B cell (primary cell): Measurements from ENCODE around the gene LRRC74B. TPM values are rescaled to one million over a fixed set of nuclear protein-coding genes. Genes with fewer than 3 reads are reported as not detected.

Source experiments
- ATAC-seq: fragments of 200-7000 bp; cut with Tn5 transposase; one replicate; pipeline ENCODE4 v1.10.0; 2021; ENCODE audit warnings: low read depth, mild to moderate bottlenecking, moderate number of reproducible peaks, moderate library complexity
- CTCF ChIA-PET: fragments of 350-600 bp; sonication (Branson Sonifier 250); formaldehyde crosslinking; loops from one replicate; lab custom pipeline; 2021; ENCODE audit warnings: antibody characterized with exemption, inconsistent platforms; lab: Charles Lee
- POLR2A ChIA-PET: fragments of 350-600 bp; sonication (Branson Sonifier 250); formaldehyde crosslinking; loops from one replicate; lab custom pipeline; 2021; ENCODE audit warnings: antibody characterized with exemption; lab: Charles Lee
- DNase-seq: peaks from one replicate; pipeline ENCODE4 v3.0.0; 2013
- H2AFZ ChIP-seq: 2 replicates; pipeline ENCODE4 v1.6.1; 2012; ENCODE audit warnings: mild to moderate bottlenecking, low read depth, low read length; ENCODE audit not compliant: insufficient read depth, poor library complexity, severe bottlenecking
- H3K27ac ChIP-seq, 2 donors: 1 replicate in 1 of 2; 2 replicates in 1 of 2; pipeline ENCODE4 v1.5.1; 2012 to 2013; ENCODE audit warnings: low read length in 2 of 2, mild to moderate bottlenecking in 2 of 2, moderate library complexity in 1 of 2
- H3K27me3 ChIP-seq, 4 experiments: fragments of 200-600 bp in 1 of 4; sonication (generic) in 1 of 4; replicated peaks in 1 of 4; 1 replicate in 2 of 4; 2 replicates in 2 of 4; pipeline versions ENCODE4 v1.6.1 to v1.7.0; 2013 to 2016; ENCODE audit warnings: low read length in 3 of 4, mild to moderate bottlenecking in 2 of 4, mixed read lengths in 1 of 4, moderate library complexity in 1 of 4; ENCODE audit not compliant: insufficient read depth in 4 of 4, control insufficient read depth in 3 of 4; ENCODE audit errors: control extremely low read depth in 1 of 4
- H3K36me3 ChIP-seq, 2 experiments: replicated peaks in 1 of 2; 1 replicate in 1 of 2; 2 replicates in 1 of 2; pipeline versions ENCODE4 v1.6.1 to v1.7.1; 2013; ENCODE audit warnings: low read length in 1 of 2; ENCODE audit not compliant: insufficient read depth in 2 of 2, control insufficient read depth in 1 of 2; ENCODE audit errors: control extremely low read depth in 1 of 2, extremely low read depth in 1 of 2
- H3K4me1 ChIP-seq, 2 donors: fragments of 200-600 bp in 1 of 2; sonication (generic) in 1 of 2; 1 replicate in 1 of 2; 2 replicates in 1 of 2; pipeline versions ENCODE4 v1.5.1 to v1.6.1; 2013 to 2017; ENCODE audit warnings: low read length in 2 of 2; ENCODE audit not compliant: control insufficient read depth in 2 of 2, insufficient read depth in 2 of 2
- H3K4me2 ChIP-seq: replicated peaks from 2 replicates; pipeline ENCODE3; 2012; ENCODE audit warnings: mild to moderate bottlenecking, low read depth, low read length; ENCODE audit not compliant: poor library complexity, severe bottlenecking
- H3K4me3 ChIP-seq, 5 experiments: fragments of 200-600 bp in 1 of 5; sonication (generic) in 1 of 5; 1 replicate in 3 of 5; 2 replicates in 2 of 5; pipeline versions ENCODE4 v1.5.1 to v1.7.0; 2011 to 2016; ENCODE audit warnings: low read length in 4 of 5, mild to moderate bottlenecking in 4 of 5, low read depth in 2 of 5, control low read depth in 1 of 5, moderate library complexity in 1 of 5; ENCODE audit not compliant: insufficient read depth in 1 of 5; ENCODE audit errors: control extremely low read depth in 1 of 5, extremely low read depth in 1 of 5
- H3K79me2 ChIP-seq: fragments of 200-600 bp; sonication (generic); one replicate; pipeline ENCODE4 v1.6.0; 2016; ENCODE audit warnings: low read length; ENCODE audit not compliant: control insufficient read depth, insufficient read depth
- H3K9ac ChIP-seq: fragments of 200-600 bp; sonication (generic); 2 replicates; pipeline ENCODE4 v1.6.1; 2017; ENCODE audit warnings: mild to moderate bottlenecking, low read length, moderate library complexity
- H3K9me3 ChIP-seq, 3 donors: one replicate each; pipeline versions ENCODE4 v1.6.1 to v1.7.1; 2013; ENCODE audit warnings: low read length in 2 of 3; ENCODE audit not compliant: control insufficient read depth in 2 of 3, insufficient read depth in 1 of 3; ENCODE audit errors: control extremely low read depth in 1 of 3
- H4K20me1 ChIP-seq: 2 replicates; pipeline ENCODE4 v1.6.0; 2012; ENCODE audit warnings: mild to moderate bottlenecking, low read length; ENCODE audit not compliant: insufficient read depth, control insufficient read depth, poor library complexity, severe bottlenecking
- H3K27ac Mint-ChIP-seq: one replicate; pipeline ENCODE4 v1.8.0; 2021; ENCODE audit warnings: mixed read lengths
- H3K27me3 Mint-ChIP-seq: one replicate; pipeline ENCODE4 v1.8.0; 2021; ENCODE audit warnings: mixed read lengths
- H3K4me1 Mint-ChIP-seq: one replicate; pipeline ENCODE4 v1.8.0; 2021; ENCODE audit warnings: mixed read lengths
- H3K4me3 Mint-ChIP-seq: one replicate; pipeline ENCODE4 v1.8.0; 2021; ENCODE audit warnings: mixed read lengths
- H3K9me3 Mint-ChIP-seq: one replicate; pipeline ENCODE4 v1.8.0; 2022; ENCODE audit warnings: mixed read lengths; ENCODE audit not compliant: insufficient read depth
- EZH2 ChIP-seq: IDR thresholded peaks from 2 replicates; pipeline ENCODE4 v1.6.1; 2012; ENCODE audit warnings: borderline replicate concordance, low read depth, mild to moderate bottlenecking, moderate library complexity, low read length; ENCODE audit not compliant: insufficient read depth, poor library complexity, severe bottlenecking
- WGBS: methylation state at CpG from one replicate; pipeline ENCODE4 v1.1.5; 2013; ENCODE audit warnings: missing lambda C conversion rate; ENCODE audit not compliant: insufficient coverage; 5-methylcytosine and 5-hydroxymethylcytosine counted together
- intact Hi-C: fragments of 100-400 bp; cut with micrococcal nuclease; formaldehyde crosslinking; loops from one replicate; pipeline ENCODE4 v1.10.0; 2022
- polyA plus RNA-seq: library from polyadenylated mRNA; depleted of rRNA; stranded (reverse); fragments of >200 nt; gene quantifications from 2 replicates; pipeline ENCODE4 v1.2.3, GENCODE V29; 2012
- total RNA-seq, 2 donors: library from RNA; stranded (reverse); fragments of 120-200 nt in 1 of 2; gene quantifications; 1 replicate in 1 of 2; 2 replicates in 1 of 2; pipeline versions ENCODE4 v1.2.3 to v1.2.4, GENCODE V29; 2013 to 2022
- TF ChIP-seq, protein P1 (sequence below): fragments of 200-600 bp; IDR thresholded peaks from one replicate; pipeline ENCODE4 v1.8.0; 2022; ENCODE audit warnings: antibody characterized with exemption, mild to moderate bottlenecking

Gene LRRC74B
- total and polyA plus RNA-seq, 2 donors (not counting 1 experiment from before 2014, with no cell fraction given), result 0.01 to 0.17 TPM

GRCh38 chr22:21010426-21011113, 35.2 kb upstream of the LRRC74B start:
- POLR2A ChIA-PET, result no interaction called here
- no peaks in the 10 kb centered on the region for H3K27me3 ChIP-seq
- WGBS, result 86% methylated on average over 3 of the region's 3 CpGs
- Mint-ChIP-seq H3K4me1 (peaks cover 21% of the 10 kb centered on the region), H3K9me3 (no peaks in the 10 kb centered on the region), H3K4me3 (no peak overlapping the region), H3K27me3 (no peaks in the 10 kb centered on the region), H3K27ac (no peak overlapping the region)
- no peaks in the 10 kb centered on the region for H4K20me1 ChIP-seq
- H3K4me3 ChIP-seq, result no peak overlapping the region
- H2AFZ ChIP-seq, result no peak overlapping the region
- H3K9me3 ChIP-seq, result no peaks in the 10 kb centered on the region
- no peaks in the 10 kb centered on the region for H3K79me2 ChIP-seq
- H3K4me2 ChIP-seq, result no peak overlapping the region
- H3K27ac ChIP-seq, result no peak overlapping the region
- CTCF ChIA-PET, result no interaction called here
- no peak for DNase-seq
- intact Hi-C loops, result loop anchor here (5.0 kb wide), 1 partner anchor 308 kb away; no protein-coding TSS in a partner anchor
- H3K9ac ChIP-seq, result no peak overlapping the region
- H3K36me3 ChIP-seq, result no peaks in the 10 kb centered on the region
- TF ChIP-seq, protein P1, sequence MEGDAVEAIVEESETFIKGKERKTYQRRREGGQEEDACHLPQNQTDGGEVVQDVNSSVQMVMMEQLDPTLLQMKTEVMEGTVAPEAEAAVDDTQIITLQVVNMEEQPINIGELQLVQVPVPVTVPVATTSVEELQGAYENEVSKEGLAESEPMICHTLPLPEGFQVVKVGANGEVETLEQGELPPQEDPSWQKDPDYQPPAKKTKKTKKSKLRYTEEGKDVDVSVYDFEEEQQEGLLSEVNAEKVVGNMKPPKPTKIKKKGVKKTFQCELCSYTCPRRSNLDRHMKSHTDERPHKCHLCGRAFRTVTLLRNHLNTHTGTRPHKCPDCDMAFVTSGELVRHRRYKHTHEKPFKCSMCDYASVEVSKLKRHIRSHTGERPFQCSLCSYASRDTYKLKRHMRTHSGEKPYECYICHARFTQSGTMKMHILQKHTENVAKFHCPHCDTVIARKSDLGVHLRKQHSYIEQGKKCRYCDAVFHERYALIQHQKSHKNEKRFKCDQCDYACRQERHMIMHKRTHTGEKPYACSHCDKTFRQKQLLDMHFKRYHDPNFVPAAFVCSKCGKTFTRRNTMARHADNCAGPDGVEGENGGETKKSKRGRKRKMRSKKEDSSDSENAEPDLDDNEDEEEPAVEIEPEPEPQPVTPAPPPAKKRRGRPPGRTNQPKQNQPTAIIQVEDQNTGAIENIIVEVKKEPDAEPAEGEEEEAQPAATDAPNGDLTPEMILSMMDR, result no peak
- TF ChIP-seq EZH2, result no peak
- H3K4me1 ChIP-seq, result peaks cover 13 to 21% of the 10 kb centered on the region in 2 donors
- ATAC-seq, result no peak
